ENCODE results near the gene NPFFR1.

GRCh38 chr10:70232155-70232858, 51.5 kb downstream of the NPFFR1 start:
- TF ChIP-seq CTCF (IDR thresholded peaks at IDR 0.05), result no peak
- no peak for TF ChIP-seq POLR2A (IDR thresholded peaks at IDR 0.05)

Measured in suprapubic skin (tissue), 3 donors.